ENCODE results near the gene FRG2B. TPM values are rescaled to one million over a fixed set of nuclear protein-coding genes. Genes with fewer than 3 reads are reported as not detected.
"Not testable (repeated sequence)": the region's sequence is repeated elsewhere in the genome, so short reads cannot be mapped to it uniquely, and the experiment has no call there.

The FRG2B gene
- total RNA-seq, 2 experiments from 2014 or later, result not detected

DNA sequence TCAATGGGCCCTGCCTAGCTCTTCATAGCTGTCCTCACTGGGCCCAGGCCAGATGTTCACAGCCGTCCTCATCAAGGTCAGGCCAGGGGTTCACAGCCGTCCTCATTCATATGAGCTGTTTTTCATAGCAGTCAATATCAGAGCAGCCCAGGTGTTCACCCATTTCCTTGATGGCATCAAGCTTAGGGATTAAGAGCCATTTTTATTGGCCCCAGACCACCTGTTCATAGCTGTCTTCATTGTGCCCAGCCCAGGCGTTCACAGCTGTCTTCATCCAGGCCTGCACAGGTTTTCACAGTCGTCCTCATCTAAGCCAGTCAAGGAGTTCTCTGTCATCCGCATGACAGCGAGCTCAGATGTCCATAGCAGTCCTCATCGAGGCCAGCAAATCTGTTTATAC is 9.4 kb downstream of the FRG2B start:
- no peak overlapping the region for H3K4me3 Mint-ChIP-seq
- H3K36me3 Mint-ChIP-seq (ENCODE audit: low read depth), result no peaks in the 10 kb centered on the region
- ChIA-PET CTCF (interaction anchor here (1.3 to 2.7 kb wide), 2 partner anchors 12 to 178 kb away, joined by 4 to 10 read pairs; no protein-coding TSS in a partner anchor), POLR2A (no interaction called here)
- H3K27me3 Mint-ChIP-seq, result peaks cover 4% of the 10 kb centered on the region
- H3K4me1 Mint-ChIP-seq, result no peaks in the 10 kb centered on the region
- no peak overlapping the region for H3K27ac Mint-ChIP-seq
- no peak for DNase-seq
- H3K9me3 Mint-ChIP-seq, result peaks cover 8% of the 10 kb centered on the region

DNA sequence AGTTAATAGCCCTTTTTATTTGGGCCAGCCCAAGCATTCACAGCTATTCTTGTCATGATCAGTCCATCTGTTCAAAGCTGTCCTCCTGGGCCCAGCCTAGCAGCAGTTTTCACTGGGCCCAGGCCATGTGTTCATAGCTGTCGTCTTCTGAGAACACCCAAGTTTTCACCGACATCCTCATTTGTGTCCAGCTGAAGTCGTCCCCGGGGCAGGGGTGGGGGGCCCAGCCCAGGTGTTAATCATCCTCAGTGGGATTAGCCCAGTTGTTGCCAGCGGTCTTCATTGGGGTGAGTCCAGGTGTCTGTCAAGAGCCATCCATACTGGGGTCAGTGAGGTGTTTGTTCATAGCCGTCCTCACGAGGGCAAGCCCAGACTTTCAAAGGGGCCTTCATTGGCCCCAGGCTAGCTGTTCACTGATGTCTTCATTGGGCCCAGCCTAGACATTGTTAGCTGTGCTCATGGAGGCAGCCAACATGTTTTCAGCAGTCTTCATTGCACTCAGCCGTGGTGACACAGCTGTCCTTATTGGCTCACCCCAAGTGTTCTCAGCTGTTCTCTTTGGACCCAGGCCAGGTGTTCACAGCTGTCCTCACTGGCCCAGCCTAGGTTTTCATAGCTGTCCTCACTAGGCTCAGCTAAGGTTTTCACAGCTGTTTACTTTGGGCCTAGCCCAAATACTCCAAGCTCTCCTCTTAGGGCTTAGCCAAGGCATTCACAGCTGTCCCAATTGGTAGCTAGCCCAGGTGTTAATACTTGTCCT is 10.0 kb downstream of the FRG2B start:
- H3K36me3 Mint-ChIP-seq (ENCODE audit: low read depth), result no peaks in the 10 kb centered on the region
- no peaks in the 10 kb centered on the region for H3K4me1 Mint-ChIP-seq
- peaks cover 6% of the 10 kb centered on the region for H3K27me3 Mint-ChIP-seq
- ChIA-PET POLR2A (no interaction called here), CTCF (interaction anchor here (1.0 to 2.7 kb wide), 3 partner anchors 11 to 179 kb away, joined by 4 to 10 read pairs (median 4); no protein-coding TSS in a partner anchor)
- no peak overlapping the region for H3K27ac Mint-ChIP-seq
- H3K9me3 Mint-ChIP-seq, result peaks cover 8% of the 10 kb centered on the region
- no peak overlapping the region for H3K4me3 Mint-ChIP-seq
- DNase-seq, result no peak

GRCh38 chr10:133614830-133615580 is 11.6 kb downstream of the FRG2B start:
- Mint-ChIP-seq H3K27me3 (peaks cover 3% of the 10 kb centered on the region), H3K36me3 (ENCODE audit: low read depth) (no peaks in the 10 kb centered on the region), H3K4me3 (no peak overlapping the region), H3K9me3 (no peaks in the 10 kb centered on the region), H3K4me1 (no peaks in the 10 kb centered on the region), H3K27ac (no peak overlapping the region)
- ChIA-PET CTCF (interaction anchor here (1.0 kb wide), 1 partner anchor 177 kb away, joined by 4 read pairs; no protein-coding TSS in a partner anchor), POLR2A (no interaction called here)
- DNase-seq, result no peak

- H3K4me1 Mint-ChIP-seq, result no peaks in the 10 kb centered on the region
- peaks cover 3% of the 10 kb centered on the region for H3K27me3 Mint-ChIP-seq
- H3K4me3 Mint-ChIP-seq, result no peak overlapping the region
- DNase-seq, result no peak
- peaks cover 1% of the 10 kb centered on the region for H3K9me3 Mint-ChIP-seq
- no peaks in the 10 kb centered on the region for H3K36me3 Mint-ChIP-seq (ENCODE audit: low read depth)
- CTCF ChIA-PET, result no interaction called here
- H3K27ac Mint-ChIP-seq, result no peak overlapping the region
- POLR2A ChIA-PET, result no interaction called here
These were observed 12.9 kb downstream of the FRG2B start for GRCh38 chr10:133613699-133614098.

- H3K9me3 Mint-ChIP-seq, result peaks cover 15% of the 10 kb centered on the region
- POLR2A ChIA-PET, result no interaction called here
- H3K4me3 Mint-ChIP-seq, result no peak overlapping the region
- no peaks in the 10 kb centered on the region for H3K36me3 Mint-ChIP-seq (ENCODE audit: low read depth)
- no peak overlapping the region for H3K27ac Mint-ChIP-seq
- CTCF ChIA-PET, result no interaction called here
- no peak for DNase-seq
- H3K27me3 Mint-ChIP-seq, result peaks cover 4% of the 10 kb centered on the region
- no peaks in the 10 kb centered on the region for H3K4me1 Mint-ChIP-seq
These were observed 15.5 kb downstream of the FRG2B start for GRCh38 chr10:133611079-133611478.

DNA sequence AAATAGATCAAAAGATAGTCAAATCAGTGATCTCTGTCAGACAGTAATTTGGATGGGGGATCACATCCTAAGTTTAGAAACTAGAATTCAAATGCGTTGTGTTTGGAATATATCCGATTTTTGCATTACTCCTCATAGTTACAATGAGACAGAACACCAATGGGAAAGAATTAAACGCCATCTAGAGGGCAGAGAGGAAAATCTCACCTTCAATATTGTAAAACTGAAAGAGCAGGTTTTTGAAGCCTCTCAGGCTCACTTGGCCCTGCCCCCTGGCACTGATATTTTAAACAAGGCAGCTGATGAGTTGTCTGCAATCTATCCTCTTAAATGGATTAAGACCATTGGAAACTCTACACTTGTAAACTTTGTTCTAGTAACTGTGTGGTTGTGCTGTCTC is 17.7 kb downstream of the FRG2B start:
- Mint-ChIP-seq H3K4me3 (no peak overlapping the region), H3K9me3 (peaks cover 15% of the 10 kb centered on the region), H3K36me3 (ENCODE audit: low read depth) (no peaks in the 10 kb centered on the region), H3K4me1 (no peaks in the 10 kb centered on the region), H3K27ac (no peak overlapping the region), H3K27me3 (peaks cover 7% of the 10 kb centered on the region)
- no peak for DNase-seq
- CTCF ChIA-PET, result interaction anchor here (1.3 kb wide), 1 partner anchor 10 kb away, joined by 3 read pairs; no protein-coding TSS in a partner anchor
- POLR2A ChIA-PET, result no interaction called here

DNA sequence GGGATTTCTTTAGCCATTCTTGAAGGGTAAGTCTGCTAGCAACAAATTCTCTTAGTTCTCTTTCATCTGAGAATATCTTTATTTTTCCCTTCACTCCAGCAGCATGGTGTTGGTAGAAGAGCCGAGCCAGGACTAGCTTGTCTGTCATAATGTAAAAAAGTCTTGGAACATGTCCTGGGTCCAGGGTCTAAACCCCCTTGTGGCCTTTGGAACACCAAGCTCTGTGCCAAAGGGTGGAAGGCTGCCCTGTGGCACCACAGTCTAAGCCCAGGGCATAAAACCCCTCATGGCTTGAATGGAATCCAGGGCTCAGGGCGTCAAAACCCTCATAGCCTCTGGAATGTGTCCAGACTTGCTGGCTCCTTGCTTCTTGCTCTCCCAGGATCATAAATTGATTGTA is 23.2 kb downstream of the FRG2B start:
- H3K36me3 Mint-ChIP-seq (ENCODE audit: low read depth); DNase-seq; H3K4me1 Mint-ChIP-seq; H3K27ac Mint-ChIP-seq; H3K4me3 Mint-ChIP-seq; POLR2A ChIA-PET: not testable (repeated sequence)
- CTCF ChIA-PET, result interaction anchor here (1.1 kb wide), 1 partner anchor 16 kb away, joined by 3 read pairs; no protein-coding TSS in a partner anchor
- Mint-ChIP-seq H3K27me3 (peaks cover 23% of the 10 kb centered on the region), H3K9me3 (peaks cover 11% of the 10 kb centered on the region)

DNA sequence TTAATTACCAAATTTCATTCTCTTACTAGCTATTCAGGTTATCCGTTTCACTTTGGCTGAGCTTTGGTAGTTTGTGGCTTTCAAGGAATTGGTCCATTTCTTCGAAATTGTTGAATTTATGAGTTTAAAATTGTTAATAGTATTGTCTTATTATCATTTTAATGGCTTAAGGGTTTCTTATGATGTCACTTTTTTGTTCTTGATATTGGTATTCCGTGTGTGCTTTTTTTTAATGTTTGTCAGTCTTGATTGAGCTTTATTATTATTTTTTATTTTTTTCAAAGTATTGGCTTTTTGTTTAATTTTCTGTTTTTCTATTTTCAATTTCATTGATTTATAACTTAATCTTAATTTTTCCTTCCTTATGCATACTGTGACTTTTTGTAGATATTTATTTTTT is 25.9 kb downstream of the FRG2B start:
- Mint-ChIP-seq H3K4me3 (no peak overlapping the region), H3K9me3 (no peaks in the 10 kb centered on the region), H3K4me1 (no peaks in the 10 kb centered on the region), H3K36me3 (ENCODE audit: low read depth) (no peaks in the 10 kb centered on the region), H3K27me3 (peaks cover 33% of the 10 kb centered on the region), H3K27ac (no peak overlapping the region)
- POLR2A ChIA-PET, result no interaction called here
- no peak for DNase-seq
- CTCF ChIA-PET, result interaction anchor here (0.6 kb wide), 1 partner anchor 1998 kb away, joined by 4 read pairs; no protein-coding TSS in a partner anchor

DNA sequence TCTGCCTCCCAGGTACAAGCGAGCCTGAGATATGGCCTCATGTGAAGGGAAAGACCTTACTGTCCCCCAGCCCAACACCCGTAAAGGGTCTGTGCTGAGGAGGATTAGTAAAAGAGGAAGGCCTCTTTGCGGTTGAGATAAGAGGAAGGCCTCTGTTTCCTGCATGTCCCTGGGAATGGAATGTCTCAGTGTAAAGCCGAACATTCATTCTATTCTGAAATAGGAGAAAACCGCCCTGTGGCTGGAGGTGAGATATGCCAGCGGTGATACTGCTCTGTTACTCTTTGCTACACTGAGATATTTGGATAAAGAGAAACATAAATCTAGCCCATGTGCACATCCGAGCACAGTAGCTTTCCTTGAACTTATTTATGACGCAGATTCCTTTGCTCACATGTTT is 26.7 kb downstream of the FRG2B start:
- H3K27me3 Mint-ChIP-seq, result peaks cover 37% of the 10 kb centered on the region
- H3K9me3 Mint-ChIP-seq; H3K4me3 Mint-ChIP-seq; DNase-seq; H3K36me3 Mint-ChIP-seq (ENCODE audit: low read depth); H3K27ac Mint-ChIP-seq; H3K4me1 Mint-ChIP-seq; POLR2A ChIA-PET: not testable (repeated sequence)
- CTCF ChIA-PET, result interaction anchor here (0.6 kb wide), 1 partner anchor 1997 kb away, joined by 4 read pairs; no protein-coding TSS in a partner anchor

GRCh38 chr10:133592716-133593115 is 33.9 kb downstream of the FRG2B start:
- no peak for DNase-seq
- ChIA-PET CTCF (no interaction called here), POLR2A (no interaction called here)
- Mint-ChIP-seq H3K27ac (no peak overlapping the region), H3K36me3 (ENCODE audit: low read depth) (no peaks in the 10 kb centered on the region), H3K27me3 (peaks cover 25% of the 10 kb centered on the region), H3K4me3 (no peak overlapping the region), H3K9me3 (no peaks in the 10 kb centered on the region), H3K4me1 (no peaks in the 10 kb centered on the region)

- ChIA-PET POLR2A (no interaction called here), CTCF (no interaction called here)
- Mint-ChIP-seq H3K27me3 (peaks cover 20% of the 10 kb centered on the region), H3K36me3 (ENCODE audit: low read depth) (no peaks in the 10 kb centered on the region), H3K27ac (no peak overlapping the region), H3K4me3 (no peak overlapping the region), H3K9me3 (no peaks in the 10 kb centered on the region), H3K4me1 (no peaks in the 10 kb centered on the region)
- no peak for DNase-seq
These were observed 35.6 kb downstream of the FRG2B start for GRCh38 chr10:133590970-133591359.

- ChIA-PET POLR2A (no interaction called here), CTCF (no interaction called here)
- Mint-ChIP-seq H3K9me3 (no peaks in the 10 kb centered on the region), H3K4me3 (no peak overlapping the region), H3K27me3 (peaks cover 18% of the 10 kb centered on the region), H3K27ac (no peak overlapping the region), H3K36me3 (ENCODE audit: low read depth) (no peaks in the 10 kb centered on the region), H3K4me1 (no peaks in the 10 kb centered on the region)
- no peak for DNase-seq
These were observed 36.2 kb downstream of the FRG2B start for GRCh38 chr10:133590226-133590969.

DNA sequence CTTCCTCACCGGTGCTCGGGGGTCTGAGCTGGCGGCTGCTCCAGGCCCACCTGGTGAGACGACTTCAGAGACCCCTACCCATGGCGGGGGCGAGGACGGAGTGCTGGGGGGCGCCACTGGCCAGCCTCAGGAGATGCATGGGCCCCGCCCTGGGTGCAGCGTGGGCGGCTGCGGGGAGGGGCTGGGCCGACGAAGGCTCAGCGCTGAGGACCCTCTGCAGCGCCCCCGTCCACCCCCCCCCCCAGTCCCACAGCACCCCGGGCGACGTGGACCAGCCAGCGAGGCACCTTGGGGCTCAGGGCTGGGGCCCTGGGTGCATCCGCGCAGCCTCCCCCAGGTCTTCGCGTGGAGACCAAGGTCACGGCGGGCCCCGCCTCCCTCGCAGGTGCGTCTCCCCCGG is 49.6 kb downstream of the FRG2B start:
- H3K27ac Mint-ChIP-seq; H3K4me1 Mint-ChIP-seq; DNase-seq; H3K36me3 Mint-ChIP-seq (ENCODE audit: low read depth); H3K4me3 Mint-ChIP-seq; POLR2A ChIA-PET; H3K27me3 Mint-ChIP-seq; CTCF ChIA-PET: not testable (repeated sequence)
- H3K9me3 Mint-ChIP-seq, result peaks cover 13% of the 10 kb centered on the region

Data from activated CD4-positive, alpha-beta T cell treated with anti-CD3 and anti-CD28 coated beads, Interleukin-2, amount 10 ng/mL, durations not matched to agents 7 days and 5 days (primary cell).